ENCODE results near the gene HSPB1.
A peak's percentile ranks its signal among the peaks of the same experiment; 100 is the strongest.
"Not testable (repeated sequence)": the region's sequence is repeated elsewhere in the genome, so short reads cannot be mapped to it uniquely, and the experiment has no call there.

Gene HSPB1

DNA sequence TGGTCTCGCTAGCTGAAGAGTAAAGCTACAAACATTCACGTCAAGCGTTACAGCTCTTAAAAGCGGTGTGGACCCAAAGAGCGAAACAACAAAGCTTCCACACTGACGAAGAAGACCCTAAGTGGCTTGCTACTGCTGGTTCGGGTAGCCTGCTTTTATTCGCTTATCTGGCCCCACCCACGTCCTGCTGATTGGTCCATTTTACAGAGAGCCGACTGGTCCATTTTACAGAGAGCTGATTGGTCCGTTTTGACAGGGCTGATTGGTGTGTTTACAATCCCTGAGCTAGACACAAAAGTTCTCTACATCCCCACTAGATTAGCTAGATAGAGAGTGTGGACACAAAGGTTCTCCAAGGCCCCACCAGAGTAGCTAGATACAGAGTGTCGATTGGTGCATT, 6.4 kb downstream of the HSPB1 start:
- DNase-seq (ENCODE audit: low spot score), result not testable (repeated sequence)

DNA sequence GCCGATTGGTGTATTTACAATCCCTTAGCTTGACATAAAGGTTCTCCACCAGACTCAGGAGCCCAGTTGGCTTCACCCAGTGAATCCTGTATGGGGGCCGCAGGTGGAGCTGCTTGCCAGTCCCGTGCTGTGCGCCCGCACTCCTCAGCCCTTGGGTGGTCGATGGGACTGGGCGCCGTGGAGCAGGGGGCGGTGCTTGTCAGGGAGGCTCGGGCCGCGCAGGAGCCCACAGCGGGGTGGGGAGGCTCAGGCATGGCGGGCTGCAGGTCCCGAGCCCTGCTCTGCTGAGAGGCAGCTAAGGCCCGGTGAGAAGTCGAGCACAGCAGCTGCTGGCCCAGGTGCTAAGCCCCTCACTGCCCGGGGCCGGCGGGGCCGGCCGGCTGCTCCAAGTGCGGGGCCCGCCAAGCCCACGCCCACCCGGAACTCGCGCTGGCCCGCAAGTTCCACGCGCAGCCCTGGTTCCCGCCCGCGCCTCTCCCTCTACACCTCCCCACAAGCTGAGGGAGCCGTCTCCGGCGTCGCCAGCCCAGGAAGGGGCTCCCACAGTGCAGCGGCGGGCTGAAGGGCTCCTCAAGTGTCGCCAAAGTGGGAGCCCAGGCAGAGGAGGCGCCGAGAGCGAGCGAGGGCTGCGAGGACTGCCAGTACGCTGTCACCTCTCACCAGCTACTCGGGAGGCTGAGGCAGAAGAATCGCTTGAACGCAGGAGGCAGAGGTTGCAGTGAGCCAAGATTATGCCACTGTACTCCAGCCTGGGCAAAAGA, 7.0 kb downstream of the HSPB1 start:
- not testable (repeated sequence) for DNase-seq (ENCODE audit: low spot score)

DNA sequence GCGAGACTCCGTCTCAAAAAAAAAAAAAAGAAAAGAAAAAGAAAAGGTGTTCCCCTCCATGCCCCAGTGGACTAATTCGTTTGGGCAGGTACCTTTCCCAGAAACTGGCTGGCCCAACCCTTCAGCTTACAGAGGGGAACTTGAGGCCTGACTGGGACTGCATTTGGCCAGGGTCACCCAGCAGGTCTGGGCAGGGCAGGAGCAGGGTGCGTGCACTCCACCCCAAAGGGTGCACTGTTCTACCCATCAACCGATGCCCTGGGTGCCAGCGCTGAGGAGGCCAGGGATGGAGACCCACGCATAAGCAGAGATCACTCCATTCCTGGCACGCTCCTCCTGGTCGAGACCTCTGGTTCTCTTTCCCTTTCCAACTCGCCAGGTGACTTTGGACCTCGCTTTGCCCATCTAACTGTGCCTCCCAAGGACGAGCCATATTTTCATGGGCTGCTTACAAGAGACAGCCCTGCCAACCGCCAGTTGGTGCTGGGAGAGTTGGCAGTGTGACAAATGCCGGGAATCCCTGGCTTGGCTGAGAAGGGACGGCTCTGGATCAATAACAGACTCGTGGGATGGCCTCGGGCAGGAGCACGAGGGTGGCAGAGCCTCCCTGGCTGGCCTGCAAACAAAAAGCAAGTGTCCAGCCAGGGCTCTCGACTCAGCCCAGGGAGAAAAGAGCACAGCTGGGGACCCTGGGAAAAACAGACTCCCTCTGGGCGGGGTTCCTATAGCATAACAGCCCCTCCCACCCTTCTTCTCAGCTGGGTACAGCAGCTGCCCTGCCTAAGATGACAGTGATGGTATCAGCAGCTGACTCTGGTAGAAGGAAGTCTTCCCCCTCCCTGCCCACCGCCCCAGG, 7.9 kb downstream of the HSPB1 start:
- no peak for DNase-seq (ENCODE audit: low spot score)

DNA sequence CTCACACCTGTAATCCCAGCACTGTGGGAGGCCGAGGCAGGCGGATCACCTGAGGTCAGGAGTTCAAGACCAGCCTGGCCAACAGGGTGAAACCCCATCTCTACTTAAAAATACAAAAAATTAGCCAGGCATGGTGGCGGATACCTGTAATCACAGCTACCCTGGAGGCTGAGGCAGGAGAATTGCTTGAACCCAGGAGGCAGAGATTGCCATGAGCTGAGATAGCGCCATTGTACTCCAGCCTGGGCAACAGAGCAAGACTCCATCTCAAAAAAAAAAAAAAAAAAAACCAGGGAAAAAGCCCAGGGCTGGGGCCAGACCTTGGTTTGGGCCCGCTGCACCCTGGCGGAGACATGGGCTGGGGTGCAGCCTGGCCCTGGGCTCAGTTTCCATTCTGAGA, 9.4 kb downstream of the HSPB1 start:
- DNase-seq (ENCODE audit: low spot score), result not testable (repeated sequence)

DNA sequence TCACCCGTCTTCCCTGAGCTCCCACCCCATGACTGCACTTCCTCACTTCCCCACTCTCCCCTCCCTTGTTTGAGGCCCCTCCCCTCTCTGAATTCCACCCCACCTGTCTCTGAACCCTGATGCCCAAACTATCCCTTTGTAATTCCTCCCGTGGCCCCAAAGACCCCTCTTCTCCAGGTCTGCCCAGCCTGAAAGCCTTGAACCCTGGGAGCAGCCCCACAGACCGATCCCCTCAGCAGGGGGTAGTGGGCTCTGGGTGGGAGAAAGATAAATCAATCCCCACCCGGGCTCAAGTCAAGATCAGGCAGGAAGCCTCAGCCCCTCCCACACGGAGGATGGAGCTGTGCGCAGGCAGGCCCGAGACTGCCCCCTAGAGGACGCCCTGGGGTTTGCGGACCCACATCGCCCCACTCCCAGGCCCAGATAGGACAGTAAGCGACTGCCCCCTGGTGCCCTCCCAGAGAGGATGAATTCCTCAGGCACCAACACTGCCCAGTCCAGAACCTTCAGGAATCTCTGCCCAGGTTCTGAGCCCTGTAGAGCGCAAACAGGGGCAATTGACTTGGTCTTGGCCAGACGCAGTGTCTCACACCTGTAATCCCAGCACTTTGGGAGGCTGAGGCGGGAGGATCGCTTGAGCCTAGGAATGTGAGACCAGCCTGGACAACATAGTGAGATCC, 11.7 kb downstream of the HSPB1 start:
- peak; percentile 95 for DNase-seq (ENCODE audit: low spot score)

DNA sequence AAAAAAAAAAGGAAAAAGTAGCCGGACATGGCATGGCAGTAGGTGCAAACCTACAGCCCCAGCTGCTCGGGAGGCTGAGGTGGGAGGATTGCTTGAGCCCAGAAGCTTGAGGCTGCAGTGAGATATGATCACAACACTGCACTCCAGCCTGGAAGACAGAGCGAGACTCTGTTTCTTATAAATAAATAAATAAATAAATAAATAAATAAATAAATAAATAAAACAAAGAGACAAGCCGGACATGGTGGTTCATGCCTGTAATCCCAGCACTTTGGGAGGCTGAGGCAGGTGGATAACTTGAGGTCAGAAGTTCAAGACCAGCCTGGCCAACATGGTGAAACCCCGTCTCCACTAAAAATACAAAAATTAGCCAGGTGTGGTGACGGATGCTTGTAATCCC, 12.3 kb downstream of the HSPB1 start:
- not testable (repeated sequence) for DNase-seq (ENCODE audit: low spot score)

DNA sequence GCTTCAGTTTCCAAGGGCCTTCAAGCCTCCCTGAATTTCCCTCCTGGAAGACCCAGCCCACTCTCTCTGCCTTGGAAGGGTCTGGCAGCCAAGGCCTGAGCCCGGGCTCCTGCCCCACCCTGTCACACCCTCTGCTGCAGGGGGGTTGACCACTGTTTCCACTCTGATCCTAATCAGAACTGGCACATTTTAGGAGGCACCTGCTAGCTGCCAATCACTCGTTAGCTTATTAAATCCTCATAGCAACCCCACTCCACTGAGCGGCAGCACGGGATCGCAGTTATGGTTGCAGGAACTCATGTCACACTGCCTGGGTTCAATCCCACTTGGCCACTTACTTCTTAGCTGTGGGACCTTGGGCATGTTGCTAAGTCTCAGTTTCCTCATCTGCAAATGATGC, 12.9 kb downstream of the HSPB1 start:
- no peak for DNase-seq (ENCODE audit: low spot score)

DNA sequence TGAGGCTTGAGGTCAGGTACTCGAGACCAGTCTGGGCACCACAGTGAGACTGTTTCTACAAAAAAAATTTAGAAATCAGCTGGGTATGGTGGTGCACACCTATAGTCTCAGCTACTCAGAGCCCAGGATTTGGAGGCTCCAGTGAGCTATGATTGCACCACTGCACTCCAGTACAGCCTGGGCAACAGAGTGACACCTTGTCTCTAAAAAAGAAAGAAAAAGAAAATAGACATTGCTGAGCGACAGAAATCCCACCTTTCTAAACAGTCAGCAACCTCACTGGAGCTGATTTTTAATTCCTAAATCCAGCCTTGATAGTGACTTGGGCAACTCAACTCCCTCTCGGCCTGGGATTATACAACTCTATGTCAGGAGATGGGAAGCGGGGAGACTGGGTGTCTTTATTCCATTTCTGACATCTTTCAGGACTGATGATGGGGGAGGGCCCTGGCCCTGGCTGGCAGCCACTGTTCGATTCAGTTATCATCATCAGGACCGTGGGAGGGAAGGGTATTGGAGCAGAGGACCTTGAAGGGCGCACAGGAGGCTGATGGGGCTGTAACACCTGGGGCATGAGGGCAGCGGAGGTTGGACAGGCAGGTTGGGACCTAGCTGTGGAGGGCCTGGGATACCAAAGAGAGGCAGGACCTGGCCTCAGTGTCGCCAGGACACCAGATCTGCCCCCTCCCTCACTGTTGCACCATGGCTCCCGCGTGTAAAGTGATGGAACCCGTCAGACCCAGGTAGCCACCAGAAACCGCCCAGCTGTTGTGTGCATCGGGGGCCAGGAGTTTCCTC, 14.7 kb downstream of the HSPB1 start:
- no peak for DNase-seq (ENCODE audit: low spot score)

DNA sequence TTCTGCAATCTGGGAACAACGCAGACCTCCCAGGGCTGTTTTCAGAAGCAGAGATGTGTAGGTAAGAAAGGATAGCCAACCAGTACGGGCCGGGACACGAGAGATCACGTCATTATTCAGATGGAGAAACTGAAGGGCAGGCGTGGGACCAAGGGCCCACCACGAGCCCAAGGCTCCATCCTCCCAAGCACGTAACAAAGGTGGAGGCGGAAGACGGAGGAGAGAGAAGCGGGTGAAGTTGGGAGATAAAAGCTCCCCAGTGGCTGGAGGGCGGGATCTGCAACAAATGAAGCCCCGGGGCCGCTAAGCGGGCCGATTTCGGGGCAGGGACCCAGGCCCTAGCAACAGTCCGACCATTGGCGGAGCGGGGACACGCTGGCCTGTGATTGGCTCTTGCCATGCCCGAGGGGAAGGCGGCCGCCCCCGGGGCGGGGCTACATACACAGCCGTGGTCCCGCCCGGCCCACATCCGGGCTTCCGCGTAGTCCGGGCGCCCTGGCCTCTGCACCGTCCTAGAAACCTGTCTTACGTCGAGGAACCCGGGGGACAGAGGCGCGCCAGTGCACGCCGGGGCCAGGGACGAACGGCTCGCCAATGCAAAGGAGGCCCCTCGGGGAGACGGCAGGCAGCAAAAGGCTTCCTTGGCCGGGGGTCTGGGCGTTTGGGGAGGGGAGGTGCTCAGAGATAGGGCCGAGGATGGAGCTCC, 15.5 kb downstream of the HSPB1 start:
- DNase-seq (ENCODE audit: low spot score), result peak; percentile 99

DNA sequence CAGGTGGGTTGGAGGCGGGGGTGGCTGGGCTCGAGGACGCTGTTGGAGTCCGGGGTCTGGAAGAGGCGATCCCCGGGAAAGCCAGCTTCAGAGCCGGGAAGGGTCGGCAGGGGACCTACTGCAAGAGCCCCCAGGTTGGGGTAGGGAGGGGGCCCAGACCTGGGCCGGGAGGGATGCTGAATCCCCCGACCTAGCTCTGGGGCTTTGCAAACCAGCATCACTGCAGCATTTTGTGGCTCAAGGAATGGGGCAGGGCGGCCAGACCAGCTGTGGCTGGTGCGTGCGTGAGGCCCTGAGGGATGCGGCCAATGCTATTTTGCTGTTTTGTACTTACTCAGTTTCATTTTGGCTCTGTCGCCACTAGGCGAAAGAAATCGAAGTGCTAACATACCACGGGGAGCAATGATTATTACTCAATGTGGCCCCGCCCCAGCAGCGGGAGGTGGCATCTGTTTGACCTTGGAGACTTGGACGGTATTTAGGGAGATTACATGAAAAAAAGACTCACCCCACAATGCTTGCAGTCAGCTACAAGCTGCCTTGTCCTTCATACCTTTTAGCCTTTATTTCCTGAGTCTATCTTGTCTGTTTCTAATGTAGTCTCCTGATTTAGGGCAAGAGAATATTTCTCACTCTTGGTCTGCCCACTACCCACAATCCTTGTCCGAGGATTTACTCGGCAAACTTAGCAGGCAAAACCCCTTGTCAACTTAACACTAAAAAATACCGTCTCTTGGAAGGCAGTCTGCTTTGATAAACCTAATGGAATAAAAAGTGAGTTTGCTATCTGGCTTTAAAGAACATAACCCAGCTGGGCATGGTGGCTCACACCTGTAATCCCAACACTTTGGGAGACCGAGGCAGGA, 16.2 kb downstream of the HSPB1 start:
- peak; percentile 94 for DNase-seq (ENCODE audit: low spot score)

DNA sequence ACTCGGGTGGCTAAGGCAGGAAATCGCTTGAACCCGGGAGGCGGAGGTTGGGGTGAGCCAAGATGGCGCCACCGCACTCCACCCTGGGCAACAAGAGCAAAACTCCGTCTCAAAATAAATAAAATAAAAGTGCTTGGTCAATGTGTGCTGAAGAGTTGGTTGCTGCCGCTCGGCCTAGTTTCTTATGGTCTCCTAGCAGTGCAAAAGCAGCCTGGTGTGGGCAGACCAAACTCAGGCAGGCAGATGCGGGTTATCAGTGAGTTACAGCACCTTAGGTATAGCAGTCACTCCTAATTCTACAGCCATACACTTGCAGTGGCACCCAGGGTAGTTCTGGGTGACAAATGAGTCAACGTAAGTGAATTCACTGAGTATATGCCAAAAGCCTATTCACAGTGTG, 22.6 kb downstream of the HSPB1 start:
- DNase-seq (ENCODE audit: low spot score), result no peak

DNA sequence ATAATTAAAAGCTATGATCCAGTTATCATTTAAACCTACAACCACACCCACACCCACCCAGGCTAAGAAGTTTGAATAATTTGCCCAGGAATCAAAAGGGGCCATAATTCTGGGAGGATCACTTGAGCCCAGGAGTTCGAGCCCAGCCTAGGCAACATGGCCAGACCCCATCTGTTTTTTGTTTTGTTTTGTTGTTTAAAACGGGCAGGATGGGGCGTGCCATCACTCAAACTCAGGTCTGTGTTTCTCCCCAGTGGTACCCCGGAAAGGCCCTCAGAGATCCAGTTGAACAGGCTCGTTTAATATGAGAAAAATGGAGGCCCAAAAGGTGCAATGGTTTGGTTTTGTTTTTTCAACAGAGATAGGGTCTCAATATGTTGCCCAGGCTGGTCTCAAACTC, 23.3 kb downstream of the HSPB1 start:
- no peak for DNase-seq (ENCODE audit: low spot score)

DNA sequence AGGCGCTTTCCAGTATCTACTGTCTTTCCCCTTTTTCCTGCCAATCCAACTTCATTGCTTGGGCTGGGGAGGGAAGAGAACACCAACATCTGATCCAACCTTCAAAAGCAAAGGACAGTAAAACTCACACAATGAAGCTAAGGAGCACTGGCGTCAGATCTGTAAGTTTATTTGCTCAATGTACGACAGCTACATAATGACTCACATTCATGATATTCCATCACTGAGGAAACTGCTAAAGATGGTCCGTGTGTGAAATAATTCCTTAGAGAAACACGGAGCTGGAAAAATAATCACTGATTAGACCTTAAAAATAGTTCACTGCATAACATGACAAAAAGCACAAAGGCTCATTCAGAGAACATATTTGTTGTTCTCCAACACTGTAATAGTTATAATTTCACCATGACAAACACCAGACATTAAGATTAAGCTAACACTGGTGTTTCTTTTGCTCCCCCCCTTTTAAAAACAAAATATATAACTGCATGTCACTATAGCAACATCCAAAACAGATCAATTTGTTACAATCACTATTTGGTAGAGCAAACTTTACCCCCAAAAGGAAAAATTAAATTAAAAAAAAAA, 24.3 kb downstream of the HSPB1 start:
- DNase-seq (ENCODE audit: low spot score), result no peak

DNA sequence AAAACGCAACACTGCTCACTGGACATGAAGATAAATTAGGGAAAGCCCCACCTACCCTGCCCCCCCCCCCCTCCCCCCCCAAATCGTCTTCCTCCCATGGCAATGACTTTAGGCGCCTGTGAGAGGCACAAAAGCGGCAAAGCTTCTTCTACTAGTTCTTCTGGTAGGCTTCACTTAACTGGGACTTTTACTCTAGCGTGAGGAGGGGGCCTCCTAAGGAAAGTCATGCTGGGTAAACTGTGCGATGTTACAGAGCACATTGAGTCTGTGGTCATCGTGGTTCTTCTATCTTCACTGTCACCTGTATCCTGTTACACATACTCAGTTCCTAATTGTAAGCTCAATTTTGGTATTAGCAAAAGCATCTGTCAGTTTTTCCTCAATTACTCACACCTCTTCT, 25.1 kb downstream of the HSPB1 start:
- DNase-seq (ENCODE audit: low spot score), result no peak

DNA sequence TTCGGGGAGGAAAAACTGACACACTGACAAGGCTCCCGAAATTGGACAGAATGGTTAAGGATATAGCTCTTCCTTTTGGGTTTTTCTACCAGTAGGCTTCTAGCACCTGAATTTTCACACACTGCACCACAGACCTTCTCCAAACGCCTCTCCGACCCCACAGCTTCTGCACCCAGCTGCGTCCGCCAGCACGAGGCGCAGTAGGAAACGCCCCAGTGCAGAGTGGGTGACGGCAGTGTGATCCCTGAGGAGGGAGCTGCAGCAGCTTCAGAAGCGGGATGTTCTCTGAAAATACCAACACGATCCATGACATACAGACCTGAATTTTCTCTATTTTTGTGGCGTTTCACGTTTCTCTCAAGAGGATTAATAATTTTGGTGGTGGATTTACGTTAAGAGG, 25.9 kb downstream of the HSPB1 start:
- no peak for DNase-seq (ENCODE audit: low spot score)

DNA sequence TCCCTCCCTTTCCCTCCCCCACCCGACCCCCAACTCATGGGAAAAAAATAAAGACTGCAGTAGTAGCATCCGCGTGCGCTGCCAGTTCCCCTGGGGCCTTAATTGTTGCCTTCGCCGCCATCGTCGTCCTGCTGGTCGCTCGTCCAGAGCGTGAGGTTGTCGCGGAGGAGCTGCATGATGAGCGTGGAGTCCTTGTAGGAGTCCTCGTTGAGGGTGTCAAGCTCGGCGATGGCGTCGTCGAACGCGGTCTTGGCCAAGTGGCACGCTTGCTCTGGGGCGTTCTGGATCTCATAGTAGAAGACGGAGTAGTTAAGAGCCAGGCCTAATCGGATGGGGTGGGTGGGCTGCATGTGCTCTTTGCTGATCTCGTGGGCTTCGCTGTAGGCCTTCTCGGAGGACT, 27.0 kb downstream of the HSPB1 start:
- no peak for DNase-seq (ENCODE audit: low spot score)

DNA sequence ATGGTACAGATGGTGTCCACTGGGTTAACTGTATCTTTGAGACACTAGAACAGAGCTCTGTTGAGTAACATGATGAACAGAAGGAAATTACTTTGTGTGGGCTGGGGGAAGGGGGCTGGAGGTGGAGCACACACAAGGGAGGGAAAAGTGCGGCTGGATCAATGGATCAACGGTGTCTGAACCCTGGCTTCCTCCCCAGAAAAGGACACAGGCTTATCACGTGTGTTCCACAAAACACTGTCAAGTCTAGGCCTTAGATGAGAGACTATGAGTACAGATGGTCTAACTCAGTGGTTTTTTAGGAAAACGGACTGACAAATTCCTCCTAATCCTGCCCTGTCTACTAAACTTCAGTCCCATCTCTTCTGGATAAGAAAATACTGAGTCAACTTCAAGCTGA, 27.8 kb downstream of the HSPB1 start:
- DNase-seq (ENCODE audit: low spot score), result no peak

DNA sequence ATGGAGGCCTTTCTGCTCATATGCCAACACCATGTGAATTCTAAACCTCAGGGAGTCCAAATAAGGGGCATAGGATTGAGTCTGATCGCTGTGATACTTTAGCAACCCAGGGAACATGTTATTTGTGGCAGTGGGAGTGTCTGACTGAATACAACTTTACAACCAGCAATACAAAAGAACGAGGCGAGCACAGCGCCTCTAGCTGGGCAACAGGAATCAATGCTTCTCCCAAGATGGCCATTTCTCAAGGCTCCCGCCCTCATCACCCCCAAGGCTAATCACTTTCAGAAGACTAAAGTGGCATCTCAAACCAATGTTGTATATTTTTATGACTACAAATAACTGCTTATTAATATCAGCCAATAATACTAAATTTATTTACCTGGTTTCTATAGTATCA, 28.2 kb downstream of the HSPB1 start:
- DNase-seq (ENCODE audit: low spot score), result no peak

DNA sequence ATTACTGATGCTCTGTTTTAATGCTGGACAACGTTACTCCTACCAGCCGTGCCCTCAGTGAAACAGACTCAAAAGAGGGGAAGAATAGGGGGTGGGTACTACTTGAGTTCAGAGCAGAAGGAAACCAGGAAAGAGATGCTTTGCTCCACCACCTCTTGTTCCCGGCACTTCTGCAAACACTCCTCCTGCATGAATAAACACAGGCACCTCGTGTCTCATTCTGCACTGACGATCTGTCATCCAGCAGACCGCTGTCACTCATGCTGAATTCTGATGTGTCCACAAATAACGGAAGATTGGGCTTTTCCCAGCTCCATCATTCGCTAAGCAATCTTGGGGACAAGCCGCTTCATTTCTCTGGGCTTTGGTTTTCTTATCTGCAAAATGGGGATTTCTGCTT, 29.6 kb downstream of the HSPB1 start:
- no peak for DNase-seq (ENCODE audit: low spot score)

DNA sequence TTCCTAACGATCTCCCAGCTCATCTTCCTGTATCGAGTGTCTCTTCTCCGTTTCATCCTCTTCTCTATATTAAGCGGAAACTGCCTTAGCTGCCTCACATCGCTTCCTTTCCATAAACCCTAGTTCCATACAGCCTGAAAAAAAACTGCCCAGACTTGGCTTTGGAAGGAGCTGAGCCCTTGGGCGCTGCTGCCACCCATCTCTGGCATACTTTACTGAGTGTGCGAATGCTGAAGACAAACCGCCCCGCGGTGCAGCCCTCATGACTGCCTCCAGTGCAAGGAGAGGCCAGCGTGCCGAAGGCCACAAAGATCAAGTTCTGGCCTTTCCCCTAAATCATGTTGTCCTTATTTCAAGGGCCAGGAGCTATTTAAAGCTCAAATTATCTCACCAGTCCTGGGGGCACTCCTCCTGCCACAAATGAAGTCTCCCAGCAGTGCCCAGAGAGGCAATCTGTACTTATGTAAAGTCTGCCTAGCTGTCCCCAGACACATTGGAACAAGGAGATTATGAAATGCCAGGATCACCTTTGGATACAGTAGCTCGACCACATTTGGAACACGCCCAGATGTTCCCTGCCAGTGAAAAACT, 31.1 kb downstream of the HSPB1 start:
- peak; percentile 27 for DNase-seq (ENCODE audit: low spot score)

All from hepatic stellate cell (primary cell).